Loucy (cell line): ENCODE measurements around the gene KCNJ6.

ENCODE experiments used
- EZH2phosphoT487 ChIP-seq: fragments of 200-600 bp; IDR thresholded peaks from 2 replicates; pipeline ENCODE4 v1.6.1; 2018; ENCODE audit warnings: antibody characterized with exemption, mild to moderate bottlenecking, moderate library complexity, borderline replicate concordance
- TF ChIP-seq, protein P1 (sequence below): fragments of 200-600 bp; sonication (generic); conservative IDR thresholded peaks from 2 replicates; pipeline ENCODE4 v1.5.1; 2014; ENCODE audit warnings: mild to moderate bottlenecking, antibody characterized with exemption, low read length

GRCh38 chr21:37618081-37618480 is 298.2 kb downstream of the KCNJ6 start:
- TF ChIP-seq, protein P1, sequence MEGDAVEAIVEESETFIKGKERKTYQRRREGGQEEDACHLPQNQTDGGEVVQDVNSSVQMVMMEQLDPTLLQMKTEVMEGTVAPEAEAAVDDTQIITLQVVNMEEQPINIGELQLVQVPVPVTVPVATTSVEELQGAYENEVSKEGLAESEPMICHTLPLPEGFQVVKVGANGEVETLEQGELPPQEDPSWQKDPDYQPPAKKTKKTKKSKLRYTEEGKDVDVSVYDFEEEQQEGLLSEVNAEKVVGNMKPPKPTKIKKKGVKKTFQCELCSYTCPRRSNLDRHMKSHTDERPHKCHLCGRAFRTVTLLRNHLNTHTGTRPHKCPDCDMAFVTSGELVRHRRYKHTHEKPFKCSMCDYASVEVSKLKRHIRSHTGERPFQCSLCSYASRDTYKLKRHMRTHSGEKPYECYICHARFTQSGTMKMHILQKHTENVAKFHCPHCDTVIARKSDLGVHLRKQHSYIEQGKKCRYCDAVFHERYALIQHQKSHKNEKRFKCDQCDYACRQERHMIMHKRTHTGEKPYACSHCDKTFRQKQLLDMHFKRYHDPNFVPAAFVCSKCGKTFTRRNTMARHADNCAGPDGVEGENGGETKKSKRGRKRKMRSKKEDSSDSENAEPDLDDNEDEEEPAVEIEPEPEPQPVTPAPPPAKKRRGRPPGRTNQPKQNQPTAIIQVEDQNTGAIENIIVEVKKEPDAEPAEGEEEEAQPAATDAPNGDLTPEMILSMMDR: no peak
- TF ChIP-seq EZH2phosphoT487: no peak
